Measurements from ENCODE around the gene CLEC2D.

GRCh38 chr12:9660046-9660445 lies 9.5 kb upstream of the CLEC2D start:
- TF ChIP-seq, protein P1, sequence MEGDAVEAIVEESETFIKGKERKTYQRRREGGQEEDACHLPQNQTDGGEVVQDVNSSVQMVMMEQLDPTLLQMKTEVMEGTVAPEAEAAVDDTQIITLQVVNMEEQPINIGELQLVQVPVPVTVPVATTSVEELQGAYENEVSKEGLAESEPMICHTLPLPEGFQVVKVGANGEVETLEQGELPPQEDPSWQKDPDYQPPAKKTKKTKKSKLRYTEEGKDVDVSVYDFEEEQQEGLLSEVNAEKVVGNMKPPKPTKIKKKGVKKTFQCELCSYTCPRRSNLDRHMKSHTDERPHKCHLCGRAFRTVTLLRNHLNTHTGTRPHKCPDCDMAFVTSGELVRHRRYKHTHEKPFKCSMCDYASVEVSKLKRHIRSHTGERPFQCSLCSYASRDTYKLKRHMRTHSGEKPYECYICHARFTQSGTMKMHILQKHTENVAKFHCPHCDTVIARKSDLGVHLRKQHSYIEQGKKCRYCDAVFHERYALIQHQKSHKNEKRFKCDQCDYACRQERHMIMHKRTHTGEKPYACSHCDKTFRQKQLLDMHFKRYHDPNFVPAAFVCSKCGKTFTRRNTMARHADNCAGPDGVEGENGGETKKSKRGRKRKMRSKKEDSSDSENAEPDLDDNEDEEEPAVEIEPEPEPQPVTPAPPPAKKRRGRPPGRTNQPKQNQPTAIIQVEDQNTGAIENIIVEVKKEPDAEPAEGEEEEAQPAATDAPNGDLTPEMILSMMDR (IDR thresholded peaks at IDR 0.05) = no peak
- no peak for TF ChIP-seq EZH2 (IDR thresholded peaks at IDR 0.05; ENCODE audit: borderline replicate concordance, insufficient read depth, low read depth, low read length, poor library complexity, severe bottlenecking)
